HG03066 (cell line): ENCODE measurements around the gene CD300H.
"Not testable (repeated sequence)": the region's sequence is repeated elsewhere in the genome, so short reads cannot be mapped to it uniquely, and the experiment has no call there.

Source experiments
- ATAC-seq: cut with Tn5 transposase; IDR thresholded peaks from one replicate; pipeline ENCODE4 v1.9.1; 2021; ENCODE audit warnings: low read depth; ENCODE audit not compliant: unreplicated experiment

The CD300H gene

DNA sequence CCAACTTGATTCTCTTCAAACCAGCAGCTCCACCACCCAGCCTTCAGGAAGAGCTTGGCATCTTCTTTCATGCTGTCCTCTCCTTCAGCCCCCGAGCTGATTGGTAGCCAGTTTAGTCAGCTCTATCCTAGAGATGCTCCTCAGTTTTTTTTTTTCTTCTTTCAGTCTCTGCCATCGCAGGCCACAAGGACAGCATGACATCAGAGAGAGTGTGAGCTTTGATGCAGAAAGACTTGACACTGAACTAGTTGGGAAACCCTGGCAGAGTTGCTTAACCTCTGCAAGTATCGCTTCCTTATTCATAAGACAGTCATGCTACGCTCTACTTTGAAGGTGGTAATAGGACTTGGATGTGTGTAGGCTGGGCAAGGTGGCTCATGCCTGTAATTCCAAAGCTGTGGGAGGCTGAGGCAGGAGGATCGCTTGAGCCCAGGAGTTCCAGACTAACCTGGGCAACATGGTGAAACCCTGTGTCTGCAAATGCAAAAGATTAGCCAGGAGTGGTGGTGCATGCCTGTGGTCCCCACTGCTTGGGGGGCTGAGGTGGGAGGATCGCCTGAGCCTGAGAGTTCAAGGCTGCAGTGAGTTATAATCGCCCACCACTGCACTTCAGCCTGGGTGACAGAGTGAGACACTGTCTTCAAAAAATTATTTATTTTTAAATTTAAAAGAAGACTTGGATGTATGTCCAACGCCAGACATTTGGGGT, 38.7 kb downstream of the CD300H start:
- peak; percentile 70 for ATAC-seq

DNA sequence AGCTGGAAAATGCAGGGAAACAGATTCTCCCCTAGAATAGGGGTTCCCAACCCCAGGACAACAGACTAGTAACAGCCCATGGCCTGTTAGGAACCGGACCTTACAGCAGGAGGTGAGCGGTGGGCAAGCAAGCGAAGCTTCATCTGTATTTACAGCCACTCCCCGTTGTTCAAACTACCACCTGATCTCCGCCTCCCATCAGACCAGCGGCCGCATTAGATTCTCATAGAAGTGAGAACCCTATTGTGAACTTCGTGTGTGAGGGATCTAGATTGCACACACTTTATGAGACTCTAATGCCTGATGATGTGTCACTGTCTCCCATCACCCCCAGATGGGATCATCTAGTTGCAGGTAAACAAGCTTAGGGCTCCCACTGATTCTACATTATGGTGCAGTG, 39.6 kb downstream of the CD300H start:
- ATAC-seq: no peak

DNA sequence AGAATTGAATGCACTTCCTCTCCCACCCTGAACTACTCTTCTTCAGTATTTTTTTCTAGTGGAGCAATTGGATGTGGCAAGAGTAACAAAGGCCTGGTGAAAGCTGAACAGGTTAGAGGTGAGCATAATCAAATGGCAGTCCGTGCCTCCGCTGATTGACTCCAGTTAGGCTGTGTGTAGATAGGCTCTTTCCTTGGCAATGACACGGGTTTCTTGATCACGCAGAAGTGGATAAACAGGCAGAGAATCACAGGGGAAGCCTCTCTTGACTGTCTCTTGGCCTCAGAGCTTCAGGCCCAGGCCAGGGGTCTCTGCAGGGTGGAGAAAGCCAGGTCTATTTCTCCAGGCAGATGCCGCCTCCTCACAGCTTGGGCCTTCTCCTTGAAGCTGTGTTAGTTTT, 40.2 kb downstream of the CD300H start:
- no peak for ATAC-seq

DNA sequence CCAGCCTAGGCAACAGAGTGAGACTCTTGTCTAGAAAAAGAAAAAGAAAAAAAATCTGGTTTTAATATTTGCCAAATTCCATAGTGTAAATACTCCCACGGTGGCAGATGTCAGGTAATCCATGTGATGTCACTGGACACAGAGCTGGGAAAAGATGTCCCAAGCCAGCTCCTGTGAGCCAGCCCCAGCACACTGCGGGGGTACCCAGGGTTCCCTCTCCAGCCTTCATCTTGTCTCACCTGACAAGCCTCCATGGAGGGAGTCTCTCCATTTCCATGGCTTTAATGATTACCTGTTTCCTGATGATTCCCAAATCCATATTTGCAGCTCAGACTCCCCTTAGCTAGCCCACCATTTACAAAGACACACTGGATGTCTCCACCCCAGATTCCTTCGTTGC, 40.6 kb downstream of the CD300H start:
- no peak for ATAC-seq

DNA sequence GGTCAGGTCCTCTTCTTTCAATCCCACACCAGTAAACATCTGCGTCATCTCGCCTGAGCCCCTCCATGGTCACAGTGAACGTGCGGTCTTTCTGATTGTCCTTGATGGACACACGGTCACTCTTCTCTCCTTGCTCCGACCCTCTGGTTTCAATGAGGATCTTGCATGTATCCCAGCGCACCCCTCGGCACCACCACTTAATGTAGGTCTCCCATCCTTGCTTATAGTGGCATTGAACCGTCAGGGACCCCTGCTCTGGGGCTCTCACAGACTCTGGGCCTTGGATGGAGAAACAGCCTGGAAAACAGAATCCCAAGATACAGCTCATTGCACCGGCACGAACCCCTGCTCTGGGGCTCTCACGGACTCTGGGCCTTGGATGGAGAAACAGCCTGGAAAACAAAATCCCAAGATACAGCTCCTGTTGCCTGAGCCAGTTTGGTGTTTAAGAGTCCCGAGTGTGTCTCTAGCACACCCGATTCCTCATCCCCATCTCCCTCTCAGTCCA, 41.5 kb downstream of the CD300H start:
- no peak for ATAC-seq

DNA sequence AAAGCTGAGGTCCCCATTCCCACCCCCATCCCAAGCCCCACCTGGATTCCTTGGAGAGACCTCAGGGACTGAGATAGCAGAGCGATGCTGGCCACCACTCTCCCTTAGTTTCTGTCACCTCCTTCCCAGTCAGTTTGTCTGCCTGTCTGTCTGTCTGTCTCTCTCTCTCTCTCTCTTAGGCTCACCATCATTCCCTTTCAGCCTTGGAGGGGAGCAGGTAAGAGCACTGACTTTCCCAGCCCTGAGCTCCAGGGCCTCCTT, 41.9 kb downstream of the CD300H start:
- ATAC-seq: no peak

DNA sequence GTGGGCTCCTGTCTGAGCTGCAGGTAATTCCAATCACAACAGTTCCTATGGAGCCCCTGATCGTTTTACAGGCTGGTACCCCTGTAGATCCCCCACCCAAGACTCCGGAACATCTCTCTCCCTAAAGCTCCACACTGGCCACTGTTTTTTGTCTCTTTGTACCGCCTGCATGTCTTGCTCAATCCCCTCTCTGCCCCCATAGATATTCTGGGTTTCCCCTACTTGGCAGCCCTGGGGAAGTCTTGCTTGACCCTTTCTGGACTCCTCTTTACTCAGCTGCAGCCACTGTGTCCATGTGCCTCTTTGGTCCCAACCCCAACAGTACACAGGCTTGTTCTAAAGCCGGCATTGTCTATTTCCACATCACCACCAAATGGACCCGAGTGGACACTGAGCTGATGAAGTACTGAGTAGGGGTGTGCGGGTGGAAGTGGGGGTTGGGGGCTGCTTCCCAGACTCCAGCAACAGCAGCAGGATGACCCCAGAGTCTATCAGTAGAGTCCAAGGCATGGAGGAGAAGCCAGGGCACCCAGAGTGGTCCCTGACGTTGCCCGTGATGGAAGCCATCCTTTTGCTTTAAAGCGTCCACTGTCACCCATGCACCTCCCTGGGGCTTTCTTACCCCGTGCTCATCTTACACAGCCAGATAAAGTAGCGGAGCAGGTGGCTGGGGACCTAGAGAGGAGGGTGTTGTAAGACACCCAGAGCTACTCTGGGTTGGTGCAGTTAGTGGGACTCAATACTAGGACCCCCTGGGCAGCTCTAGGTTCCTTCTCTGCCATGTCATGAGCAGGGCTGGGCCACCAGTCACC, 42.5 kb downstream of the CD300H start:
- no peak for ATAC-seq

DNA sequence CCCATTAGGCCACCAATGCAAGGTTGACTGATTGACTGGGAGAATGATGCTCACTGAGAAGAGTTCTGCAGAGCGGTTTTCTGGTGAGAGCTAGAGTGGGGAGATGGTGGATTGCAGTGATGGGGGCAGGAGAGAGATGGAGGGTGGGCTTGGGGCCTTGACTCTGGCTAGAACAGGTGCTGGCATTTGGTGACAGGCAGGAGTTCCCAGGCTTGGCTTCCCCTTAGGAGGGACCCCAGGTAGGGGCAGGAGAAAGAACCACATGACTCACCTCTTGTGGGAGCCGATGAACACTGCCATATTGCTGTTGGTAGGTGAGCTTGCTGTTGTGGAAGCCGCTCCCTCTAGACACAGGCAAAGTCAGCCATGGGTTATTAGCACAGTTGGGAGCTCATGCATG, 44.0 kb downstream of the CD300H start:
- ATAC-seq: no peak

DNA sequence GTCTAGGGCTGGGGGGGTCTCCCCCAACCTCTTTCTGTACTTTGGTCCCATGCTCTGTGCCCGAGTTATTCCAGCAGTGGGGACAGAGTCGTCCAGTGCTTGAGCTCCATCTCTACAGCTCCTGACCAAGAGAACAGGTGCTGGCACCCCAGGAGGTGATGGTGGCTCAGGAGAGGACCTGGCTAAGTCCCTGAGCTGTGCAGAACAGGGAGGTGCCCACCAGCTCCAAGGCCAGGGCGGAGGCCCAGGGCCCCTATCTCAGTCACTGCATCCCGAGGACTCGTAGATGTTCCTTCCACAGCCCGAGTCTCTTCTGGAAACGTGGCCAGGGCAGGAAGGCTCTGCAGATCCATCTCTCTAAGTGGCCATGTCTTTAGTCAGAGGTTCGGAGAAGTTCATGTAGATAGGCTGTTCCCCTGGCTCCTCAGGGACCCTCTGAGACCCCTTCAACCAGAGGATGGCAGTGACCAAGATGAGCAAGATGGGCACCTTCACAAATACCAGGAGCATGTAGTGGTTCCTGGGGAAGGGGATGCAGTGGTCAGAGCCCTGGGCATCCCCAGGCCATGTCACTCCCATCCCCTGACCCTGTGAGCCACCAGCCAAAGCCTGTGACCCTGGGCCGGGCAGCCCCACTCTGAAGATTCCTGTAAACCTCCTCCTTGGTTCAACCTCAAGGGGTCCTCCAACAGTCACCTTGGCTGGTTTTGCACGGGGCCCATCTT, 44.8 kb downstream of the CD300H start:
- no peak for ATAC-seq

DNA sequence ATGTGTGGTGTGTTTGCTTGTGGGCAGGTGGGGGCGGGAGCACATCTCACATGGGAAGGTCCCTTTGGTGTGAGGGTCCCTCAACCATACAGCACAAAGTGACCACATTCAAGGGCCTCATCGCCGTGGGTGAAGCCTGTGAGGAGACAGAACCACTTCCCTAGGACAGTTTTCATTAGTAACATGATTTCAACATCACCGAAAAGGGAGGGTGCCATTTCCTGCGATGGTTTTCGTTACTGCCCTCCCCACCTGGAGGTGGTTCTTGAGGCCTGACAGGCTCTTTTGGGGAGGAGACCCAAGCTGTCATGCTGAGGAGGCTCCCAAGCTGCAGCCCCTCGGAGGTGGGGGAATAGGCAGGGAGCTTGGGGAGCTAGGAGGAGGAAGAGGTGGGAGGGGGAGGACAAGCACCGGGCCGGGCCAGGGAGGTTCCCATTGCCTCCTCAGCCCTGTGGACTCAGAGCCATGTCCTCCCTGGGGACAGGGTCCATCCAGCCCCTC, 45.6 kb downstream of the CD300H start:
- no peak for ATAC-seq

DNA sequence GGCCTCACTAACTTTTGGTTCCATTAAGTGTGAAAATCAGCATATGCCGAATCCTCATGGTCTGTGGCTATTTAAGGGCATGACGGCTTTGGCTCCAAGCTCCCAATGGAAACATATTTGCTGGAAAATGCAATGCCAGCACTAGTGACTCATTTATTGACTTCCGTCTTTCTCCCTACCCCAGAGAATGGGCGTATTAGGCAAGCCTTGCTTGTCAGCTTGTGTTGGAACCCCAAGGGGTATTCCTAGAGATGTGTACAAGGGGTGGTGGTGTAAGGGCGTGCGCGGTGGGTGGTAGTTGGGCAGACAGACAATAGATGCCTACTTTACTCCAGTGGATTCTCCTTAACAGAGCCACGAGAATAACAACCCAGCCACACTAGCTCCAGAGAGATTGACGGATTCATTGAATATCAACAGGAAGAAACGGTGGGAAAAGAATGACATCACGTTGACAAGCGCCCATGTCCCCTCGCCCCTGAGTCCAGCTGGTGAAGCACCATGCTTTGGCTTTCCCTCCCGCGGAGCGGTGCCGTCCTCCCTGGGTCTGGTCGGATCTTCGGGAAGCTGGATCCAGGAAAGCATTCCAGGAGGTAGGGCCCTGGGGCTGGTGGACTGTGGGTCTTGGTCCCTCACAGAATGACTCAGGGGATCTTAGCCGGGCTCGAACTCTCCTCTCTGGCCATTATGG, 46.4 kb downstream of the CD300H start:
- ATAC-seq: no peak

DNA sequence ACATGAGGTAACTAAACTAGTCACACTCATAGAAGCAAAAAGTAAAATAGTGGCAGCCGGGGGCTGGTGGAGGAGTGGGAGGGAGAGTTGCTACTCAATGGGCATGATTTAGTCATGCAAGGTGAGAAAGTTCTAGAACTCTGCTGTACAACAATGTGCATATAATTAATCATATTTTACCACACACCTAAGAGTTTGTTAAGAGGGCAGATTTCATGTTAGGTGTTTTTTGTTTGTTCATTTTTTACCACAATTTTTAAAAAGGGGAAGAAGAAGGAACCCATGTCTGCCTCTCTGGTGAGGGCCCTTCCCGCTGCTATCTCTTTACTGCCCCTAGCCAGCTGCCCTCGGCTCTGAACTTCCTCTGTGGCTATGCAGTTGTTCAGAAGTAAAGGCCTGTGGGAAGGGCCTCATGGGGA, 47.3 kb downstream of the CD300H start:
- ATAC-seq: no peak

DNA sequence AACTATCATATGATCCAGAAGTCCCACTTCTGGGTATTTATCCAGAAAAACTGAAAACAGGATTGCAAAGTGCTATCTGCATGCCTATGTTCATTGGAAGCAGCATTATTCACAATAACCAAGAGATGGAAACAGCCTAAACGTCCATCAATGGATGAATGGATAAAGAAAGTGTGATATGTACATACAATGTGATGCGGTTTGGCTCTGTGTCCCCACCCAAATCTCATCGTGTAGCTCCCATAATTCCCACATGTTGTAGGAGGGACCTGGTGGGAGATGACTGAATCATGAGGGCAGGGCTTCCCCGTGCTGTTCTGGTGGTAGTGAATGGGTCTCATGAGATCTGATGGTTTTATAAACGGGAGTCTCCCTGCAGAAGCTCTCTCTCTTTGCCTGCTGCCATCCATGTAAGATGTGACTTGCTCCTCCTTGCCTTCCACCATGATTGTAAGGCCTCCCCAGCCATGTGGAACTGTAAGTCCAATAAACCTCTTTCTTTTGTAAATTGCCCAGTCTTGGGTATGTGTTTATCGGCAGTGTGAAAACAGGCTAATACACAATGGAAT, 48.8 kb downstream of the CD300H start:
- ATAC-seq: not testable (repeated sequence)

DNA sequence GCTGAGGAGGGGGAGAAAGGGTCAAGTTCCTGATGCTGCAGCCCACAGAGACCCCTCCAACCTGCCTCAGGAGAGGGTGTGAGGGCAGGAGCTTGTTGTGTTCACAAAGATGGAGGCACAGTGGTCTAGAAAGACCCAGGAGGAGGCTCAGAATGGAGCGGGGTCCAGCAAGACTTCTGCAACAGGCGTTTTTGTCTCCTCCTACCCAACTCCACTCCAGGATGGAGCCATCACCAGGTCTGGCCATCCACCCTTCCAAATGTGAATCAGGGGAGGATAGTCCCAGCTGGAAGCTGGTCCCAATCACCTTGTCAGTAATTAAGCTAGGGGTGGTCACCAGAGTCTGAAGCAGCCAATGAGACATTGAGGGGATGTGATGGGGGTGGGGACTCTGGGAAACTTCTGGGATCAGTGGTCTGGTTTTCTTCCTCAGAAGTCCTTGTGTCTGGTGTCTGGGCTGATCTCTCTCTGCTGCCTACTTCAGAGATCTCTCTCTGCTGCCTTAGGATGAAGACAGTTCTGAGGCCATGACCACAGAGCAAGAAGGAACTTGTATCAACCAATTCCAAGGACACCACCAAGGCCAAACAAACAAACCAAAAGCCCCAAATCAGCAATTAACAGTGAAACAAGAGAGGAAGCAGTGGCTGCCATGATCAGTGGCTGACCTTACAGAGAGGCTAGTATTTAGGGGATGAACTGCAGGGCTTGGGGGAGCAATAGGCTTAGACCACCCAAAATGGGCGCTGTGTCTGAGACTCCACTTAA, 50.6 kb downstream of the CD300H start:
- ATAC-seq: no peak

DNA sequence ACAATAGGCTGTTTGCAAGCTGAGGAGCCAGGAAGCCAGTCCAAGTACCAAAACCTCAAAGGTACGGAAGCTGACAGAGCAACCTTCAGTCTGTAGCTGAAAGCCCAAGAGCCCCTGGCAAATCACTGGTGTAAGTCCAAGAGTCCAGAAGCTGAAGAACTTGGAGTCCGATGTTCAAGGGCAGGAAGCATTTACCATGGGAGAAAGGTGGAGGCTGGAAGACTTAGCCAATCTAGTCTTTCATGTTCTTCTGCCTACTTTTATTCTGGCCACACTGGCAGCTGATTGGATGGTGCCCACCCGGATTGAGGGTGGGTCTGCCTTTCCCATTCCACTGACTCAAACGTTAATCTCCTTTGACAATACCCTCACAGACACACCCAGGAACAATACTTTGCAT, 51.4 kb downstream of the CD300H start:
- no peak for ATAC-seq

DNA sequence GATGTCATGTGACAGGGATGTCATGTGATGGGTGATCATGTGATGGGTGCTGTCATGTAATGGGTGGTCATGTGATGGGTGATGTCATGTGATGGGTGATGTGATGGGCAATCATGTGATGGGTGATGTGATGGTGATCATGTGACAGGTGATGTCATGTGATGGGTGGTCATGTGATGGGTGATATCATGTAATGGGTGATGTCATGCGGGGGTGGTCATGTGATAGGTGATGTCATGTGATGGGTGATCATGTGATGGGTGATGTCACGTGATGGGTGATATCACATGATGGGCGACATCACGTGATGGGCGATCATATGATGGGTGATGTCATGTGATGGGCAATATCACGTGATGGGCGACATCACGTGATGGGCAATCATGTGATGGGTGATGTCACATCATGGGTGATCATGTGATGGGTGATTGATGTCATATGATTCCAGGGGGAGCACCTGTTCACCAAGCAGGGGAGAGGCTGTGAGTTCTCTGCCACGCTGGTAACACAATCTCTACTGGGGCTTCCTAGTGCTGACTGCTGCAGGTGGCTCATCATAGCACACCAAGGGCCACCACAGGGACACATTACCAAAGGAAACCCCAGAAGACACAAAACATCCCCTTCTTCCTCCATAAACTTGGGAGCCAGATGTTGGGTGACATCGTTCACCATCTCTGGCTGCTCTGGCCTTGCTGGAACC, 52.5 kb downstream of the CD300H start:
- ATAC-seq: no peak

DNA sequence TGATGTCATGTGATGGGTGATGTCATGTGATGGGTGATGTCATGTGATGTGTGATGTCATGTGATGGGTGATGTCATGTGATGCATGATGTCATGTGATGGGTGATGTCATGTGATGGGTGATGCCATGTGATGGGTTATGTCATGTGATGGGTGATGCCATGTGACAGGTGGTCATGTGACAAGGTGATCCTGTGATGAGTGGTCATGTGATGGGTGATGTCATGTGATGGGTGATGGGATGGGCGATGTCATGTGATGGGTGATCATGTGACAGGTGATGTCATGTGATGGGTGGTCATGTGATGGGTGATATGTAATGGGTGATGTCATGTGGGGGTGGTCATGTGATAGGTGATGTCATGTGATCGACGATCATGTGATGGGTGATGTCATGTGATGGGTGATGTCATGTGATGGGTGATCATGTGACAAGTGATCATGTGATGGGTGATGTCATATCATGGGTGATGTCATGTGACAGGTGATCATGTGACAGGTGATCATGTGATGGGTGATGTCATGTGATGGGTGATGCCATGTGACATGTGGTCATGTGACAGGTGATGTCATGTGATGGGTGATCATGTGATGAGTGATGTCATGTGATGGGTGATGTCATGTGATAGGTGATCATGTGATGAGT, 53.2 kb downstream of the CD300H start:
- ATAC-seq: no peak

DNA sequence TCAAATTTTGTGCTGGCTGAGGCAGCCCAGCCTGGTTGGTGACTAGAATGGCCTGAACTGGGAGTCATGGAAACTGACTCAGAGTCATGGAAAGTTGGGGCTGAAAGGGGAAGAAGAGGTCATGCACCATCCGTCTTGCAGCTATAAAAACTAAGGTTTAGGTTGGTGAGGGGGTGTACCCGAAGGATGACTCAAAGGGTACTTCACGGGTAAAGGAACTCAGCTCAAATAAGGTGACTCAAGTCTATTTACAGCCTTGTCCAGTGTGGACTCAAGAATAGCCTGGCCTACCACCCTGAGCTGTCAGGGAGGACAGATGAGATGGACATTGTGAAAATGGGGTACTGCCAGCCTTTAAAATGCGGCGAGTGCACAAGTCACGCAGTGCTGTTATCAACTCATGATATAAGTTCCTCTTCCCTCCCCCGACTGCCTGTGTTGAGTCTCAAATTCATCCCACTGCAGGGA, 54.7 kb downstream of the CD300H start:
- ATAC-seq: no peak

DNA sequence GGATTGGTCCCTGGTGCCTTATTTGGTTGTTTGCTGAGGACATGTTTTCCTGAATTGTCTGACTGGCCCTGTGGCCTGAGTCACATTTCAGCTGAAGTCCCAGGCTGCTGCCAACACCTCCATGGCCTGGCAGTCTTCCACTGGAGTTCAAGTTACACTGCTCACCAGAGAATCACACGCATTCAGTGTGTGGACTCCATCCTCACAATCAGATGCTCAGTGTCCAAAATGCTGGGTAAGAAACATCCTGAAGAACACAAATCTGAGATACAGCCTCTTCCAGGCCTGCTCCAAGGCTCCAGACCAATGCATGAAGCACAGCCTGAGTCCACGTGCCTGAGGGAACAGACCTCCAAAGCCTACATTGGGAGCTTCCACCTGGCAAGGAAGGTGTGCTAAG, 55.3 kb downstream of the CD300H start:
- no peak for ATAC-seq
